Panc1 (cell line): ENCODE results near the gene MTOR. TPM values are rescaled to one million over a fixed set of nuclear protein-coding genes. Genes with fewer than 3 reads are reported as not detected.

Source experiments
- ATAC-seq: fragments of 200-7000 bp; cut with Tn5 transposase; 2 replicates; pipeline ENCODE4 v1.9.1; 2020; ENCODE audit warnings: mild to moderate bottlenecking, moderate library complexity
- BruUV-seq: library from RNA; stranded (reverse); fragments of 400-500 nt; replicated peaks from 2 replicates; lab custom pipeline; 2021; lab: Mats Ljungman, UMichigan
- CTCF ChIA-PET: fragments of 300-600 bp; sonication (Branson Sonifier 250); formaldehyde crosslinking; loops from one replicate; lab custom pipeline; 2022; ENCODE audit warnings: antibody characterized with exemption; lab: Charles Lee
- POLR2A ChIA-PET: fragments of 300-600 bp; sonication (Branson Sonifier 250); formaldehyde crosslinking; loops from one replicate; lab custom pipeline; 2022; ENCODE audit warnings: antibody characterized with exemption; lab: Charles Lee
- DNase-seq: peaks from one replicate; pipeline ENCODE4 v3.0.0-alpha.2; 2010; ENCODE audit warnings: low read depth, low spot score
- H3K27ac ChIP-seq: 2 replicates; pipeline ENCODE4 v1.5.1; 2011; ENCODE audit warnings: mild to moderate bottlenecking, low read length, inconsistent platforms
- H3K27me3 ChIP-seq: fragments of 200-500 bp; sonication (Bioruptor generic); 2 replicates; pipeline ENCODE4 v1.6.0; 2014; ENCODE audit warnings: low read length, inconsistent platforms; ENCODE audit not compliant: control insufficient read depth, insufficient read depth
- H3K36me3 ChIP-seq: fragments of 200-500 bp; sonication (Bioruptor generic); 2 replicates; pipeline ENCODE4 v1.5.1; 2014; ENCODE audit warnings: inconsistent platforms, mild to moderate bottlenecking, low read length, moderate library complexity; ENCODE audit not compliant: control insufficient read depth, insufficient read depth
- H3K4me1 ChIP-seq: 2 replicates; pipeline ENCODE4 v1.5.1; 2011; ENCODE audit warnings: inconsistent platforms, mild to moderate bottlenecking, low read length, moderate library complexity; ENCODE audit not compliant: control insufficient read depth, insufficient read depth
- H3K4me3 ChIP-seq, 2 experiments: 2 replicates each; pipeline ENCODE4 v1.5.1; 2011 to 2012; ENCODE audit warnings: low read depth in 2 of 2, low read length in 2 of 2, mild to moderate bottlenecking in 2 of 2, inconsistent platforms in 1 of 2, moderate library complexity in 1 of 2
- H3K9me3 ChIP-seq: fragments of 200-500 bp; sonication (Bioruptor generic); 2 replicates; pipeline ENCODE4 v1.5.1; 2014; ENCODE audit warnings: low read depth, mild to moderate bottlenecking, inconsistent platforms, low read length, moderate library complexity; ENCODE audit not compliant: control insufficient read depth, insufficient read depth
- CTCF ChIP-seq: fragments of 450-650 bp; IDR thresholded peaks from 2 replicates; pipeline ENCODE4 v1.5.1; 2017; ENCODE audit warnings: mild to moderate bottlenecking
- POLR2AphosphoS5 ChIP-seq: IDR thresholded peaks from 2 replicates; pipeline ENCODE4 v1.6.1; 2012; ENCODE audit warnings: mild to moderate bottlenecking, low read depth, low read length, moderate library complexity
- REST ChIP-seq, 2 experiments: IDR thresholded peaks; 2 replicates each; pipeline ENCODE4 v1.6.1; 2011 to 2012; ENCODE audit warnings: low read depth in 2 of 2, control low read depth in 1 of 2, low read length in 1 of 2, mild to moderate bottlenecking in 1 of 2, moderate library complexity in 1 of 2; ENCODE audit not compliant: insufficient read depth in 1 of 2
- SIN3A ChIP-seq: IDR thresholded peaks from 2 replicates; pipeline ENCODE4 v1.6.1; 2012; ENCODE audit warnings: low read depth, mild to moderate bottlenecking, low read length, moderate library complexity, borderline replicate concordance; ENCODE audit not compliant: insufficient read depth
- TCF7L2 ChIP-seq: IDR thresholded peaks from 2 replicates; pipeline ENCODE4 v1.6.1; 2011; ENCODE audit warnings: mild to moderate bottlenecking, low read depth, low read length, inconsistent platforms
- in situ Hi-C: cut with HindIII; loops from 2 replicates; pipeline ENCODE4 v1.10.0; 2016; ENCODE audit warnings: low sequenced_read_pairs, low pct_unique_long_range_greater_than_20kb
- intact Hi-C: fragments of 100-400 bp; cut with micrococcal nuclease; formaldehyde crosslinking; loops from one replicate; pipeline ENCODE4 v1.10.0; 2022; ENCODE audit not compliant: unreplicated experiment
- total RNA-seq: library from RNA; stranded (reverse); gene quantifications from one replicate; pipeline ENCODE4 v1.2.1, GENCODE V29; 2021; ENCODE audit not compliant: unreplicated experiment

MTOR gene
- total RNA-seq, 1 experiment from 2014 or later, result 71.2 TPM

- no peak overlapping the region for H3K4me3 ChIP-seq
- BruUV-seq, result no TSS peak
- CTCF ChIA-PET, result no interaction called here
Measured at GRCh38 chr1:11279152-11279551, 16.8 kb upstream of the MTOR start.

GRCh38 chr1:11273595-11274234 is 11.4 kb upstream of the MTOR start:
- H3K4me1 ChIP-seq, result peaks cover 10% of the 10 kb centered on the region; the same call in 1 of the 2 replicates
- H3K27ac ChIP-seq, result peak overlapping the region; percentile 87
- in situ Hi-C loops, result no loop called here
- TSS peak; percentile 79 for BruUV-seq
- POLR2A ChIA-PET, result interaction anchor here (0.6 kb wide), 1 partner anchor 26 kb away, joined by 5 read pairs; no protein-coding TSS in a partner anchor
- no peak for TF ChIP-seq POLR2AphosphoS5
- TF ChIP-seq REST (IDR thresholded peaks at IDR 0.05; ENCODE audit: insufficient read depth in 1 of 2, low read depth in 2 of 2, low read length in 1 of 2), result no peak
- no peak for TF ChIP-seq CTCF
- no peak for TF ChIP-seq TCF7L2
- no peak for TF ChIP-seq SIN3A
- intact Hi-C loops, result no loop called here
- peak; percentile 74 for ATAC-seq
- CTCF ChIA-PET, result no interaction called here
- H3K4me3 ChIP-seq, result peak overlapping the region; percentile 79 to 85
- no peak for DNase-seq
- H3K9me3 ChIP-seq, result no peaks in the 10 kb centered on the region
- no peaks in the 10 kb centered on the region; the same call in 1 of the 2 replicates for H3K36me3 ChIP-seq
- H3K27me3 ChIP-seq, result no peaks in the 10 kb centered on the region

More at GRCh38 chr1:11279152-11279551, 16.8 kb upstream of the MTOR start:
- in situ Hi-C loops, result no loop called here
- Histone ChIP-seq H3K36me3 (no peaks in the 10 kb centered on the region; the same call in 1 of the 2 replicates), H3K27me3 (no peaks in the 10 kb centered on the region), H3K27ac (no peak overlapping the region), H3K9me3 (no peaks in the 10 kb centered on the region), H3K4me1 (peaks cover 10% of the 10 kb centered on the region; the same call in 1 of the 2 replicates)
- intact Hi-C loops, result no loop called here
- ATAC-seq, result no peak
- no peak for TF ChIP-seq REST (IDR thresholded peaks at IDR 0.05; ENCODE audit: insufficient read depth in 1 of 2, low read depth in 2 of 2, low read length in 1 of 2)
- TF ChIP-seq CTCF, result no peak
- TF ChIP-seq TCF7L2, result no peak
- no peak for TF ChIP-seq POLR2AphosphoS5
- POLR2A ChIA-PET, result no interaction called here
- DNase-seq, result no peak
